A549 (cell line): ENCODE results near the gene CALCOCO1. TPM values are rescaled to one million over a fixed set of nuclear protein-coding genes. Genes with fewer than 3 reads are reported as not detected.

Experiments
- ATAC-seq, 2 experiments: fragments of 200-7000 bp in 1 of 2; fragments of >200 bp in 1 of 2; cut with Nextera tagmentation in 1 of 2; cut with Tn5 transposase in 1 of 2; 3 replicates each; pipeline versions ENCODE4 v1.8.0 to v1.9.1; 2018 to 2020; ENCODE audit warnings: mild to moderate bottlenecking in 1 of 2, moderate library complexity in 1 of 2
- CTCF ChIA-PET: fragments of 300-600 bp; sonication (Branson Sonifier 250); formaldehyde crosslinking; extraction: SDS; loops from one replicate; lab custom pipeline; 2021; ENCODE audit warnings: antibody characterized with exemption, inconsistent platforms; lab: Yijun Ruan, JAX
- POLR2A ChIA-PET: fragments of 350-600 bp; formaldehyde crosslinking; extraction: SDS; loops from one replicate; lab custom pipeline; 2021; ENCODE audit warnings: antibody characterized with exemption, inconsistent platforms; lab: Yijun Ruan, JAX
- DNase-seq, 2 experiments: peaks; one replicate each; pipeline versions ENCODE4 v3.0.0 to v3.0.0-alpha.2; 2011 to 2016; ENCODE audit warnings: low read depth in 1 of 2, low spot score in 1 of 2
- FAIRE-seq: peaks from 2 replicates; lab custom pipeline; 2011; peaks lifted over from hg19 to GRCh38; lab: Jason Lieb, UNC
- H3K27ac ChIP-seq, 2 experiments: fragments of >200 bp; sonication (Bioruptor Twin); formaldehyde crosslinking; 3 replicates each; pipeline ENCODE4 v1.5.1; 2016 to 2017
- H3K4me1 ChIP-seq: fragments of >200 bp; sonication (Bioruptor Twin); formaldehyde crosslinking; 3 replicates; pipeline ENCODE4 v1.6.1; 2016
- H3K4me2 ChIP-seq: fragments of >200 bp; sonication (Bioruptor Twin); formaldehyde crosslinking; 3 replicates; pipeline ENCODE4 v1.6.1; 2016
- H3K4me3 ChIP-seq: fragments of >200 bp; sonication (Bioruptor Twin); formaldehyde crosslinking; 3 replicates; pipeline ENCODE4 v1.5.1; 2016
- H3K9me3 ChIP-seq: fragments of >200 bp; sonication (Bioruptor Twin); formaldehyde crosslinking; 3 replicates; pipeline ENCODE4 v1.6.1; 2016
- BCL3 ChIP-seq: fragments of >200 bp; sonication (Bioruptor Twin); formaldehyde crosslinking; IDR thresholded peaks from 3 replicates; pipeline ENCODE4 v1.6.1; 2016
- CBX8 ChIP-seq: fragments of 200-600 bp; sonication (generic); IDR thresholded peaks from 2 replicates; pipeline ENCODE4 v1.6.1; 2016
- CHD4 ChIP-seq: fragments of 200-600 bp; sonication (generic); IDR thresholded peaks from 2 replicates; pipeline ENCODE4 v1.6.1; 2016; ENCODE audit warnings: antibody characterized with exemption, mild to moderate bottlenecking, borderline replicate concordance
- E2F6 ChIP-seq: IDR thresholded peaks from 2 replicates; pipeline ENCODE4 v1.6.1; 2012; ENCODE audit warnings: low read depth, borderline replicate concordance
- HES2 ChIP-seq: fragments of >200 bp; sonication (Bioruptor Twin); formaldehyde crosslinking; IDR thresholded peaks from 2 replicates; pipeline ENCODE4 v1.6.1; 2016
- HMGXB4 ChIP-seq: fragments of 250-450 bp; sonication (Bioruptor Pico); IDR thresholded peaks from 2 replicates; pipeline ENCODE4 v1.5.0; 2021; ENCODE audit warnings: mild to moderate bottlenecking, moderate library complexity, borderline replicate concordance
- HOXB13 ChIP-seq: fragments of 250-450 bp; sonication (Bioruptor Pico); IDR thresholded peaks from 2 replicates; pipeline ENCODE4 v1.5.0; 2020; ENCODE audit warnings: low read depth, mild to moderate bottlenecking, moderate library complexity
- JUNB ChIP-seq: fragments of >200 bp; sonication (Bioruptor Twin); formaldehyde crosslinking; IDR thresholded peaks from 2 replicates; pipeline ENCODE4 v1.6.1; 2016
- KDM5A ChIP-seq: fragments of 200-600 bp; sonication (generic); IDR thresholded peaks from 2 replicates; pipeline ENCODE4 v1.6.1; 2016; ENCODE audit warnings: antibody characterized with exemption, mild to moderate bottlenecking
- MAX ChIP-seq: IDR thresholded peaks from 2 replicates; pipeline ENCODE4 v1.6.1; 2012
- MAZ ChIP-seq: fragments of 150-350 bp; IDR thresholded peaks from 2 replicates; pipeline ENCODE4 v1.6.1; 2014; ENCODE audit warnings: antibody characterized with exemption, low read depth, low read length, borderline replicate concordance
- PBX3 ChIP-seq: IDR thresholded peaks from 2 replicates; pipeline ENCODE4 v1.6.1; 2012
- PHF8 ChIP-seq: fragments of 200-600 bp; sonication (generic); IDR thresholded peaks from 2 replicates; pipeline ENCODE4 v1.6.1; 2016; ENCODE audit warnings: low read depth, mild to moderate bottlenecking, antibody characterized with exemption, moderate library complexity, borderline replicate concordance
- POLR2AphosphoS2 ChIP-seq: conservative IDR thresholded peaks from 2 replicates; pipeline ENCODE4 v1.6.1; 2012; ENCODE audit warnings: low read length, improper control_type of control experiment, inconsistent platforms
- RARB ChIP-seq: fragments of 250-450 bp; sonication (Bioruptor Pico); IDR thresholded peaks from 2 replicates; pipeline ENCODE4 v1.8.0; 2021; ENCODE audit warnings: mild to moderate bottlenecking, moderate library complexity
- RCOR1 ChIP-seq: fragments of 150-350 bp; IDR thresholded peaks from 2 replicates; pipeline ENCODE4 v1.6.1; 2014; ENCODE audit warnings: antibody characterized with exemption, low read length, low read depth
- REST ChIP-seq: fragments of 200-600 bp; sonication (generic); IDR thresholded peaks from 2 replicates; pipeline ENCODE4 v1.6.1; 2016; ENCODE audit warnings: antibody characterized with exemption, mild to moderate bottlenecking, moderate library complexity
- RNF2 ChIP-seq: fragments of 200-600 bp; sonication (generic); IDR thresholded peaks from 2 replicates; pipeline ENCODE4 v1.6.1; 2016; ENCODE audit warnings: low read depth, mild to moderate bottlenecking, antibody characterized with exemption, moderate library complexity, borderline replicate concordance
- SMC3 ChIP-seq: fragments of >200 bp; sonication (Bioruptor Twin); formaldehyde crosslinking; IDR thresholded peaks from 3 replicates; pipeline ENCODE4 v1.6.1; 2018; ENCODE audit warnings: inconsistent platforms
- TP53 ChIP-seq: fragments of 250-450 bp; sonication (Bioruptor Pico); IDR thresholded peaks from 2 replicates; pipeline ENCODE4 v1.5.0; 2021; ENCODE audit warnings: mild to moderate bottlenecking, moderate library complexity
- ZC3H11A ChIP-seq: fragments of 450-650 bp; IDR thresholded peaks from 2 replicates; pipeline ENCODE4 v1.6.1; 2014; ENCODE audit warnings: antibody characterized with exemption, mild to moderate bottlenecking
- ZFP36 ChIP-seq: fragments of 450-650 bp; IDR thresholded peaks from 2 replicates; pipeline ENCODE4 v1.6.1; 2014; ENCODE audit warnings: borderline replicate concordance; ENCODE audit not compliant: partially characterized antibody
- ZNF302 ChIP-seq: fragments of 250-450 bp; sonication (Bioruptor Pico); IDR thresholded peaks from 2 replicates; pipeline ENCODE4 v1.9.0; 2021; ENCODE audit warnings: inconsistent platforms, mild to moderate bottlenecking, moderate library complexity
- WGBS: methylation state at CpG from one replicate; pipeline ENCODE4 v1.1.6; 2017; ENCODE audit errors: missing lambda C conversion rate; 5-methylcytosine and 5-hydroxymethylcytosine counted together
- polyA plus RNA-seq, 4 experiments: library from polyadenylated mRNA; depleted of rRNA in 3 of 4; stranded (reverse); fragments of >200 nt; fragmentation: RNase III in 1 of 4; extraction: RNeasy Plus Mini Kit Qiagen cat#74134 plus additional on column Dnase treatment in 1 of 4; gene quantifications; 2 replicates in 3 of 4; 3 replicates in 1 of 4; pipeline ENCODE4 v1.2.3, GENCODE V29; 2011 to 2017

The CALCOCO1 gene
- polyA plus RNA-seq, 2 of the 4 experiments (the other 2 are of a cell fraction) = 28.8 to 41.5 TPM

GRCh38 chr12:53759261-53759660, 32.0 kb upstream of the CALCOCO1 start:
- no peak for TF ChIP-seq ZC3H11A
- TF ChIP-seq REST = no peak
- no peak for TF ChIP-seq TP53 (CRISPR knock-in tag)
- TF ChIP-seq MAZ = no peak
- TF ChIP-seq JUNB = no peak
- no peak for TF ChIP-seq PHF8
- TF ChIP-seq HMGXB4 (CRISPR knock-in tag) = no peak
- no peak for TF ChIP-seq KDM5A
- no peak for TF ChIP-seq HOXB13 (CRISPR knock-in tag)
- no peak for TF ChIP-seq CHD4
- no peak for TF ChIP-seq CBX8
- no peak for TF ChIP-seq RNF2
- no peak for TF ChIP-seq PBX3
- TF ChIP-seq BCL3 = no peak
- TF ChIP-seq RCOR1 = no peak
- no peak for TF ChIP-seq HES2
- no peak for TF ChIP-seq MAX
- no peak for TF ChIP-seq ZFP36
- FAIRE-seq (no peak), ATAC-seq (no peak), DNase-seq (no peak)
- no peak overlapping the region for H3K27ac ChIP-seq
- H3K4me1 ChIP-seq = peaks cover 11% of the 10 kb centered on the region; the same call in 1 of the 3 replicates
- H3K9me3 ChIP-seq = 0 out of 3 replicates have a peak, but pooled peaks cover 4% of the 10 kb centered on the region
- no peak overlapping the region for H3K4me2 ChIP-seq
- 31% methylated on average over 2 of the region's 2 CpGs for WGBS
- ChIA-PET POLR2A (no interaction called here), CTCF (interaction anchor here (0.9 to 12.9 kb wide), 6 partner anchors 16 to 247 kb away, joined by 3 to 199 read pairs (median 4); no protein-coding TSS in a partner anchor)
- H3K4me3 ChIP-seq = no peak overlapping the region

- Histone ChIP-seq H3K9me3 (0 out of 3 replicates have a peak, but pooled peaks cover 4% of the 10 kb centered on the region), H3K27ac (no peak overlapping the region), H3K4me1 (peaks cover 11% of the 10 kb centered on the region; the same call in 1 of the 3 replicates), H3K4me2 (no peak overlapping the region), H3K4me3 (no peak overlapping the region)
- ATAC-seq = no peak
- DNase-seq = no peak
- TF ChIP-seq E2F6 (no peak), POLR2AphosphoS2 (no peak), RARB (CRISPR knock-in tag) (no peak), JUNB (no peak), SMC3 (no peak), ZNF302 (no peak), CHD4 (no peak)
- CTCF ChIA-PET = interaction anchor here (1.9 to 12.9 kb wide), 3 partner anchors 15 to 230 kb away, joined by 7 to 199 read pairs (median 31); no protein-coding TSS in a partner anchor
- no peak for FAIRE-seq
- 41% methylated on average over 8 of the region's 8 CpGs for WGBS
- POLR2A ChIA-PET = no interaction called here
These were observed 31.5 kb upstream of the CALCOCO1 start for GRCh38 chr12:53758730-53759103.
